ENCODE results near the gene SPINK2.

Gene SPINK2

DNA sequence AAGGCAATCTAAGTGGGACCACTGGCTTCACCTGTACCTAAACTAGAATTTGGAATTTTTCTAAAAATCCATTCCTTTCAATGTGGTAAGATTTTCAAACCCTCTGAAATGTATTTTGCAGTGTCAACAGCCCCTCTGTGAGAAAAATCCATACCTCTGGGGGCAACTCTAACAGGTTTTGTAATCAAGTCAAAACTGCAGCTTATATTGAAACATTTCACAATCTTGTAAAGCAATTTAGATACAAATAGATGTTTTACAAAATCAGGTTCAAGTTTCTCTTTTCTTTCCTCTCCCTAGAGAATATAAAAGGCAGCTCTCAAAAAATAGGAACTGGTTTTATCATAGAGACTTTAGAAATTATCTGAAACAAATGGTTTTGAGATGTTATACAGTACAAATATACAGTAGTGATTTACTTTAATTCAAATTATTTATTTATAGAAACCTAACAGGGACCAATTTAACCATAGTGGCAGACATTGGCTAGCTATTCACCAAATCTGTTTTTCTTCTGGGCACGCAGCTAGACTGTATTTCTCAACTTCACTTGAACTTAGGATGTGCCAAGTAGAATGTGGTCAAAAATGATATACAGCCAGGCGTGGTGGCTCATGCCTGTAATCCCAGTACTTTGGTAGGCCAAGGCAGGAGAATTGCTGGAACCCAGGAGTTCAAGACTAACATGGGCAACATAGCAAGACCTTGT, 36.3 kb upstream of the SPINK2 start:
- Histone ChIP-seq H3K4me2 (ENCODE audit: low read depth, low read length, poor library complexity, severe bottlenecking) (no peak overlapping the region), H3K9ac (ENCODE audit: low read depth, low read length, poor library complexity, severe bottlenecking) (no peak overlapping the region)
- TF ChIP-seq, protein P1, sequence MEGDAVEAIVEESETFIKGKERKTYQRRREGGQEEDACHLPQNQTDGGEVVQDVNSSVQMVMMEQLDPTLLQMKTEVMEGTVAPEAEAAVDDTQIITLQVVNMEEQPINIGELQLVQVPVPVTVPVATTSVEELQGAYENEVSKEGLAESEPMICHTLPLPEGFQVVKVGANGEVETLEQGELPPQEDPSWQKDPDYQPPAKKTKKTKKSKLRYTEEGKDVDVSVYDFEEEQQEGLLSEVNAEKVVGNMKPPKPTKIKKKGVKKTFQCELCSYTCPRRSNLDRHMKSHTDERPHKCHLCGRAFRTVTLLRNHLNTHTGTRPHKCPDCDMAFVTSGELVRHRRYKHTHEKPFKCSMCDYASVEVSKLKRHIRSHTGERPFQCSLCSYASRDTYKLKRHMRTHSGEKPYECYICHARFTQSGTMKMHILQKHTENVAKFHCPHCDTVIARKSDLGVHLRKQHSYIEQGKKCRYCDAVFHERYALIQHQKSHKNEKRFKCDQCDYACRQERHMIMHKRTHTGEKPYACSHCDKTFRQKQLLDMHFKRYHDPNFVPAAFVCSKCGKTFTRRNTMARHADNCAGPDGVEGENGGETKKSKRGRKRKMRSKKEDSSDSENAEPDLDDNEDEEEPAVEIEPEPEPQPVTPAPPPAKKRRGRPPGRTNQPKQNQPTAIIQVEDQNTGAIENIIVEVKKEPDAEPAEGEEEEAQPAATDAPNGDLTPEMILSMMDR (conservative IDR thresholded peaks at IDR 0.05; ENCODE audit: low read length), result no peak
- TF ChIP-seq EZH2phosphoT487 (IDR thresholded peaks at IDR 0.05; ENCODE audit: borderline replicate concordance), result no peak

GRCh38 chr4:56856656-56857055, 35.2 kb upstream of the SPINK2 start:
- TF ChIP-seq, protein P1 (conservative IDR thresholded peaks at IDR 0.05; ENCODE audit: low read length), result no peak
- TF ChIP-seq EZH2phosphoT487 (IDR thresholded peaks at IDR 0.05; ENCODE audit: borderline replicate concordance), result no peak
- H3K9me2 ChIP-seq (replicated peaks; ENCODE audit: low read depth, low read length), result no peaks in the 10 kb centered on the region
- H3K27me3 ChIP-seq (ENCODE audit: insufficient read depth, low read length, poor library complexity, severe bottlenecking), result no peaks in the 10 kb centered on the region
- no peak overlapping the region for H3K9ac ChIP-seq (ENCODE audit: low read depth, low read length, poor library complexity, severe bottlenecking)
- no peak overlapping the region for H3K4me3 ChIP-seq (ENCODE audit: low read length, poor library complexity, severe bottlenecking)
- no peaks in the 10 kb centered on the region for H3K4me1 ChIP-seq (ENCODE audit: insufficient read depth, low read length, poor library complexity, severe bottlenecking)
- no peaks in the 10 kb centered on the region for H3K36me3 ChIP-seq (ENCODE audit: insufficient read depth, low read length)
- no peaks in the 10 kb centered on the region for H4K20me1 ChIP-seq (ENCODE audit: insufficient read depth, low read length, poor library complexity, severe bottlenecking)
- H3F3A ChIP-seq (ENCODE audit: low read depth), result no peaks in the 10 kb centered on the region
- no peak overlapping the region for H3K4me2 ChIP-seq (ENCODE audit: low read depth, low read length, poor library complexity, severe bottlenecking)
- H2AFZ ChIP-seq (ENCODE audit: low read length), result no peak overlapping the region
- H3K9me3 ChIP-seq (ENCODE audit: insufficient read depth, low read depth, low read length), result no peaks in the 10 kb centered on the region
- H3K79me2 ChIP-seq (ENCODE audit: insufficient read depth, low read length), result no peaks in the 10 kb centered on the region

More for the DNA sequence above, 36.3 kb upstream of the SPINK2 start:
- Histone ChIP-seq H3K36me3 (ENCODE audit: insufficient read depth, low read length) (no peaks in the 10 kb centered on the region), H3K27me3 (ENCODE audit: insufficient read depth, low read length, poor library complexity, severe bottlenecking) (no peaks in the 10 kb centered on the region), H3K9me3 (ENCODE audit: insufficient read depth, low read depth, low read length) (no peaks in the 10 kb centered on the region), H3K4me1 (ENCODE audit: insufficient read depth, low read length, poor library complexity, severe bottlenecking) (no peaks in the 10 kb centered on the region), H3K79me2 (ENCODE audit: insufficient read depth, low read length) (no peaks in the 10 kb centered on the region), H3K9me2 (replicated peaks; ENCODE audit: low read depth, low read length) (no peaks in the 10 kb centered on the region), H4K20me1 (ENCODE audit: insufficient read depth, low read length, poor library complexity, severe bottlenecking) (no peaks in the 10 kb centered on the region), H3K4me3 (ENCODE audit: low read length, poor library complexity, severe bottlenecking) (no peak overlapping the region), H3F3A (ENCODE audit: low read depth) (no peaks in the 10 kb centered on the region), H2AFZ (ENCODE audit: low read length) (no peak overlapping the region)

DNA sequence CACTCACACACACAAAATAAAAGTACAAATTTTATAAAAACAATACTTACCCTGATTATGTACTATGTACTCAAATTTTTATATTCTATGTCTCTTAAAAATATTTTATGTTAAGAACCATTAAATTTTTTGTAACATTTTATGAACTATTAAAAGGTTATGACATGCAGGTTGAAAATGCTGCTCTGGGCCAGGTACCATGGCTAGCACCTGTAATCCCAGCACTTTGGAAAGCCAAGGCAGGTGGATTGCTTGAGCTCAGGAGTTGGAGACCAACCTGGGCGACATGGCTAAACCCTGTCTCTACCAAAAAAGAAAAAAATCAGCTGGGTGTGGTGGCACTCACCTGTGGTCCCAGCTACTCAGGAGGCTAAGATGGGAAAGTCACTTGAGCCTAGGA, 29.4 kb upstream of the SPINK2 start:
- H4K20me1 ChIP-seq (ENCODE audit: insufficient read depth, low read length, poor library complexity, severe bottlenecking), result no peaks in the 10 kb centered on the region
- no peak overlapping the region for H3K4me3 ChIP-seq (ENCODE audit: low read length, poor library complexity, severe bottlenecking)
- H2AFZ ChIP-seq (ENCODE audit: low read length), result no peak overlapping the region
- H3F3A ChIP-seq (ENCODE audit: low read depth), result no peaks in the 10 kb centered on the region
- no peak overlapping the region for H3K4me2 ChIP-seq (ENCODE audit: low read depth, low read length, poor library complexity, severe bottlenecking)
- no peaks in the 10 kb centered on the region for H3K4me1 ChIP-seq (ENCODE audit: insufficient read depth, low read length, poor library complexity, severe bottlenecking)
- no peaks in the 10 kb centered on the region for H3K27me3 ChIP-seq (ENCODE audit: insufficient read depth, low read length, poor library complexity, severe bottlenecking)
- TF ChIP-seq EZH2phosphoT487 (IDR thresholded peaks at IDR 0.05; ENCODE audit: borderline replicate concordance), result no peak
- TF ChIP-seq, protein P1 (conservative IDR thresholded peaks at IDR 0.05; ENCODE audit: low read length), result no peak
- no peaks in the 10 kb centered on the region for H3K9me2 ChIP-seq (replicated peaks; ENCODE audit: low read depth, low read length)
- no peaks in the 10 kb centered on the region for H3K9me3 ChIP-seq (ENCODE audit: insufficient read depth, low read depth, low read length)
- no peak overlapping the region for H3K9ac ChIP-seq (ENCODE audit: low read depth, low read length, poor library complexity, severe bottlenecking)
- H3K79me2 ChIP-seq (ENCODE audit: insufficient read depth, low read length), result no peaks in the 10 kb centered on the region
- H3K36me3 ChIP-seq (ENCODE audit: insufficient read depth, low read length), result no peaks in the 10 kb centered on the region

All from Loucy (cell line).